Measurements from ENCODE around the gene ECHDC1.
"Not testable (repeated sequence)": the region's sequence is repeated elsewhere in the genome, so short reads cannot be mapped to it uniquely, and the experiment has no call there.

The ECHDC1 gene, protein sequence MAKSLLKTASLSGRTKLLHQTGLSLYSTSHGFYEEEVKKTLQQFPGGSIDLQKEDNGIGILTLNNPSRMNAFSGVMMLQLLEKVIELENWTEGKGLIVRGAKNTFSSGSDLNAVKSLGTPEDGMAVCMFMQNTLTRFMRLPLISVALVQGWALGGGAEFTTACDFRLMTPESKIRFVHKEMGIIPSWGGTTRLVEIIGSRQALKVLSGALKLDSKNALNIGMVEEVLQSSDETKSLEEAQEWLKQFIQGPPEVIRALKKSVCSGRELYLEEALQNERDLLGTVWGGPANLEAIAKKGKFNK

DNA sequence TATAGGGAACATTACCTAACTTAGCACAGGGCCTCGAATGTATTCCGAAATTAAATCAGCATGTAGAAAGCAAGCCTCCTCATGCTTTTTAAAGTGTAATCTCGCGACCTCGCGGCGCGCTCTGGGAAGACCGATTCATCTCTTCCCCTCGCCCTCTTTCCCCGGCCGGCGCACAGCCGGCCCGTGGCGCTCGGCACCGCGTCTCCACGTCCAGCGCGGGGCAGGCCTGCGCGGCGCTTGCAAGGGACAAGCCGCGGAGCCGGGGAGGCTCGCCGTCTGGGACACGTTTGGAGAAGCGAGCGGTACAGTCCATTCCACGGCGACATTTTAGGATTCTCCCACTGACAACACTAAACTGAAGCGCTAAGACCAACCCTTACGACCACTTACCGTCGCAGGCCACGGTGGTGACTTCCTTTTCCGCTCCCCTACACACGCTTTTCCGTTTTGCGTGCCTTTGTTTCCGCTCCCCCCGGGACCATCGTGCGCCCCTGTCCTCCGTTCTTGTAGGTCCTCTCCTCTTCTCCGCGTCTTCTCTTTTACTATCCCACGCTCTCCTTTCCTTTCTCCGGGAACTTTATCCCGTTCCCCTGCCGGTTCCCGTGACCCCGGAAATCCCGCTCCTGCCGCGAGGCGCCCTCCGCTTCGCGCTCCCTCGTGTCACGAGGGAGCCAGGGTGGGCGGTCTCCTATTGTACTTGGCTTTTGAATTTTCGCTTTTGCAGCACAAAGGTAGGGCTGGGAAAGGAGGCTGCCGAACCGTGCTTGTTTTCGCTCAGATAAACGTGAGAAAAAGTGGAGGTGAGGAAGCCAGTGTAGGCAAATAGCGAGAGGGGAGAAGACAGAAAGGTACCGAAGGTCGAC lies at the start of gene ECHDC1:
Gene ECHDC1, minus strand, starts transcription at position 664 of the 863 bp plus-strand sequence. CDS start 12,581 bp downstream, outside the sequence.
- DNase-seq, result peak; percentile 72

DNA sequence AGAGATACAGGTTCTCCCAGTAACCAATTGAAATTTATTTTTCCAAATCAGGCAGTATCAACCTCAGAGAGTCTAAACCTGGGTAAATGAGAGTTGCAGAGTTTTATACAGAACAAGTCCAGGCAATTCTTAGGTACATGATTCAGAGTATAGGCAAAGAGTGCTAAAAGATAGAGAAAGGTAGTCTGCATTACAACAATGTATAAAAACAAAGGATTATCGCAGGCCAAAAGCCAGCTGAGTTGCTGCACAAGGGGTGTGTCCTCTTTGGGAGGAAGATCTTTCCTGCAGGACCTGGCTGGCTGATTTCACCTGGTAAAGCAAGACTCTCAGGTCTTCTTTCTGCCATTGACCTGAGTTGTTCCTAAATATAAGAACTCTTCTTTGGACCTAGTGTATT lies 48.9 kb upstream of the ECHDC1 start:
- no peak for DNase-seq

DNA sequence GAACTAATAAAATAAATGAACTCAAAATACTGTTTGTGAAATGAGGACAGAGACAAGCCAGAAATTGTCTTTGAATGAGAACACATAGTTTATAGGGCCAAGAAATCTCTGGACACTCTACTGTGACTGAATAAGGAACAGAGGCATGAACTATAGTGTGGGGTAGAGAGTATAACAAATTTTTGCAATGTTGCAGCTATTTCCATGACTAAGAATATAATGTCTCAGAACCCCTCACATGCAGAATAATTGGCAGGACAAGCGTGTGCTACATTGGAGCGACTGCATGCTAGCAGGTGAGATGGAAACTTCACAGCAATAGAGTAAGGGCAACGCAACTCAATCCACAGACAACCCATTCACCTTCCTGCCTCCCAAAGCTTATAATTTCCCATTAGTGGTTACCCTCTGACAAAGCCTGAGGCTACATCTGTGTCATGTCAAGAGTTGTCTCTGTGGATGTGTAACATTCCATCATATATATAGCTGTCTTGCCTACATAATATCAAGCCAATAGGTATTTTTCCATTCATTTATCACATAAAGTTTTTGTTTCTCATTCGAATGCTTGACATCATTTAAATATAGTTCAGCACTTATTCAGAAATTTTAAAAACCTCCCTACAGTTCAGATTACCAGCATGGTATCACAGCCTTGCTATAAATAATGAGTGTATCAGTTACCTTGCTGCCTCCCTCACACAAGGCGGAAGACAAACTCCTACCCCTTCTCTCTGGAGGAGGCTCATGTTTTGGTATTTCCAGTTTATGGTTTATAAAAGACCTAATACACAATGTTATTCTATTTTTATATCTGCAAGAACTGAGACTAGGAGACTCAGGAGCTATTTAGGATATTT lies 47.9 kb upstream of the ECHDC1 start:
- no peak for DNase-seq

DNA sequence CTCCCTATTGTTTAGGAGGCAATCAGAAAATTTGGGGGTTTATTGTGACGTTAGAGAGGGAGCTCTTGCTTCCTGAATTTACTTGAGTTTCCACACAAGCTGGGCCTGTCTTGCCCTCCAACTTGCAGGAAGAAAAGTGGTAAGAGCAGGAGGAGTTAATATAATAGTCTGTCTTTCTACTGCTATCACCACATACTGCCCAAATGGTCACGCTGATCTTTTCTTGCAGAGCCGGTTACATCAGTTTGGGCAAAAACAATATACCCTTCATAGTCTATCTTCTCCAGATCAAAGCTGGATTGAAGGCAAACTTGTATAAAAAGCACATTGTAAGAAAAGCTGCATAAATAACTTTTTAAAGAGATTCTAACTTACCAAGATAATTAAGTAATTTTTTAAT lies 46.3 kb upstream of the ECHDC1 start:
- no peak for DNase-seq

DNA sequence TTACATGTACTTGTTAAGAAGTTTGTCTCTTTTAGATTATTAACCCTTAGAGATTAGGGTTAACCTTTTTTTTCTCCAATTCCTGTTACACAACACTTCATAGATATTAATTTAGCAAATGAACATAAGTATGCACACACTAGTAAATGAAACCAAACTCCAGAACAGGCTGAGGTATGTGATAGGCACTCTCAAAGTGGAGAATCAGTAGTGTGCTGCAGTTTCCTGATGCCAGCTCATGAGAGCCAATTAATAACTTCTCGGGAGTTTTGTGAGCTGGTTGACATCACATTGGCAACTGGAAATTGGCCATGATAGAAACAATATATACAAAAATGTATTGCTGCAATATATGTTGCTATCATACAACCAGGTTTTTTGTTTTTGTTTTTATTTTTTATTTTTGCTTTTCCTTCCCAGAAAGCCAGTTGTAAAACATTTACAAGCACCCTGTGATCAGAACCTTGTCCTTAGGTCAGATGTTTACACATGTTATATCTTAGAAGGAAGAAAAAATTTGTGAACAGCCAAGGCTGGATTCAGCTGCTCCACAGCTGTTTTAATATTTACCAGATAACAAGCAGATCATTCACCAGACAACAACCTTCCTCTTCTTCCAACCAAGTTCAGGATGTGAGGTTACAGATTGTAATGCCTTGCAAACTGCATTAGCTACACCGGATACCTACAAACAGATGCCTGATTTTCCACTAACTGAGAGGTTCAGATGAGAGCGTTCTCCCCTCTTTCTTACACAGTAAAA lies 42.4 kb upstream of the ECHDC1 start:
- DNase-seq, result no peak

DNA sequence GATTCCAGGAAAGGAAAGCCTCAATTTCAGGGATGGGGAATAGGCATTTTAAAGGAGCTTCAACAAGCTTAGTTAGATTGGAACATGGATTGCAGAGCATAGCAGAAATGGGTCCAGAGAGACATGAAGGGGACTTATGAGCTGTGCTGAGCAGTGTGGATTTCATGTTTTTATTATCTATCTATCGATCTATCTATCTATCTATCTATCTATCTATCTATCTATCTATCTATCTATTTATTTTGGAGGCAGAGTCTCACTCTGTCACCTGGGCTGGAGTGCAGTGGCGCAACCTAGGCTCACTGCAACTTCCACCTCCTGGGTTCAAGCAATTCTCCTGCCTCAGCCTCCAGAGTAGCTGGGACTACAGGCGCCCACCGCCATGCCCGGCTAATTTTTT lies 41.4 kb upstream of the ECHDC1 start:
- not testable (repeated sequence) for DNase-seq

DNA sequence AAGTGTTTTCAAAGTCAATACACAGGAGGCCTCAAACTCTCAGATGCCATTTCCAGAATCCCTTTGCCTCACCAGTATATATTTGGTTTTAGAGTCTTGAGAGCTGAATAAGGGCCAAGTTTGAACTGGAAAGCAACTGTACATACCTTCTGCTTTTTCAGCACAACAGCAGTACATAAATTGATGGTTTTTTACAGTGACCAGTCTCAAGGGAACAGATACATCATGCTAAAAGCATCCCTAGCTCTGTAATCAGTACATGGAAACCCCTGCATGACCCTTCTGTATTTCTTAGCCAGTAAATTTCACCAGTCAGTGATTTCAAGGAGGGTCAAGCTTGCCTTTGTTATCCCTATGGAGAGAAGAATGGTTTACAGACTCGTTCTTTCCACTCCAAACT lies 40.6 kb upstream of the ECHDC1 start:
- DNase-seq, result no peak

DNA sequence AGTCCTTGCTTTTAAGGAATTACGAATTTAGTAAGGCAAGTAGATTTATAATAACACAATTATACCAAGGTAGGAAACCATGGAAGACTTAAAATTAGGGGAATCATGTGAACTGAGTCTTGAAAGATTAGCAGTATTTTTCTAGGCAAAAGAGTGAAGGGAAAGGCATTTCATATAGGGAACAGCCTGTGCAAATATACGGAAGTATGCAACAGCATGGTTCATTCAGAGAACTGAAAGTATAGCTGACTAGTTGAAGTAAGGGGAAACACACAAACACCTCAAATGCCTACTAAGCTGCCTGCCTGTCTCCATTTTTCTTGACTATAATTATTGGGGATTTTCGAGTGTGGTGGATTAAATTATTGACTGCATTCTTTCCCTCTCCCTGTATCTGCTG lies 39.0 kb upstream of the ECHDC1 start:
- no peak for DNase-seq

DNA sequence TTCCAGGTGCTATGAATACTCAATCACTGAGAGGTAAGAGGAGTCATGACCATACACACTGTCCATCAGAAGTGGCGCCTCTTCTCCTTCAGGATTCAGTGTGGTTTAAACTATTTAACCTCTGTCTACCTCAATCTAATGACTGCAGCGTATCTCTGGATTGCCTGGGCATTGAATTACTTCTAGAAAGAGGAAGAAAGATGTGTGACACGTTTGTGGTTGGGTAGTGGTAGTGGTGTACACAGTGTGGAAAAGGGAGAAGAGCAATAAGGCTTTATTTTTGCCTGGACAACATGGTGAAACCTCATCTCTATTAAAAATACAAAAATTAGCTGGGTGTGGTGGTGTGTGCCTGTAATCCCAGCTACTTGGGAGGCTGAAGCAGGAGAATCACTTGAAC lies 38.0 kb upstream of the ECHDC1 start:
- DNase-seq, result no peak

DNA sequence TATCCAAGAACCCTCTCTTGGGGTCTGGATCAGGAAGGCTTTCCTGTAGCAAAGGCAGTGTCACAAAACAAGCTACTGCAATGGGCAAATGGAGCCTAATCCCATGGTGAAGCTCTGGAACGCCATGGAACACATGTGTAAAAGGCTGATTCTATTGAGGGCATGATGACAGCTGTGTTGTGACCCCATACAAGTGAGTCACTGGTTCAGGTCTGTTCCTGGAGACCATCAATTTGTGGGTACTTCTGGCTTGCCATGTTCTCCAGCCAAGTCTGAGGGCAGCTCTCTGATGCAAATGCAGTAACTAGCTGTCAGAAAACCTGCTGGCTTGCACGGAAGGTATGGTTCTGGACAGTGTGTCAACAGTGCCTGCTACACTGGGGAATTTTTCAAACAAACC lies 33.3 kb upstream of the ECHDC1 start:
- no peak for DNase-seq

DNA sequence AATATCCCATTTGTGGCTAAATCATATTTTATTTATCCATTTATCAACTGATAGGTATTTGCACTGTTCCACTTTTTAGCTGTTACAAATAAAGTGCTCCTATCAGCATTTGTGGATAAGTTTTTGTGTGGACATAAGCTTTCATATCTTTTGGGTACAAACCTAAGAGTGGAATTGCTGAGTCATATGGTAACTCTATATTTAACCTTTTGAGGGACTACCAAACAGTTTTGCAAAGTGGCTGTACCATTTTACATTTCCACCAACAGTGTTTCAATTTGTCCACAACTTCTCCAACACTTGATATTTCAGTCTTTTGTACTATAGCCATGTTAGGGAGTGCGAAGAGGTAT lies 23.6 kb upstream of the ECHDC1 start:
- DNase-seq, result no peak

DNA sequence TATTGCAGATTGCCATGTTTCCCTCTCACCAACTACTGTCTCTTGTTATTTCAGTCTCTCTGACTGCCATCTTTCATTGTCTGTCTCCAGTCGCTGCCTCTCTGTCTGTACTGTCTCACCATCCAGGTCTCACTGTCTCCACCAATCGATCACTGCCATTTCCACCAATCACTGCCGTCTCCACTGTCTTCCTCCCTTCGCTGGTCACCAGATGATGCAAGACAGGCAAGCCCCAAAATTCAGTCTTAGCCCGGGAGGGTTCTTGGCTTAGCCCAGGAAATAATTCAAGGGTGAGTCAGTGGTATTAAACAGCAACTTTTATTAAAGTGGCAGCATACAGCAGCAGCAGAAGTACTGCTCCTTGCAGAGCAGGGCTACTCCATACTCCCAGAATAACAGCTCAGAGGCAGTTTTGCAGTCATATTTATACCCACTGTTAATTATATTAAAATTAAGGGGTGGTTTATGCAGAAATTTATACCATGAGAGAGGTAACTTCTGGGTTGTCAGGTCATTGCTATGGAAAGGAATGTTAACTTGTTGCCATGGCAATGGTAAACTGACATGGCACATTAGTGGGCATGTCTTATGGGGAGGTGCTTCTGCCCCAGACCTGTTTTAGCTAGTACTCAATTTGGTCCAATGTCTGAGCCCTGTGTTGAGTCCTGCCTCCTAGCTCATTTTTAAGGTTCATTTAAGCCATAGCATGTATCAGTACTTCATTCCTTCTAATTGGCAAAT lies 23.0 kb upstream of the ECHDC1 start:
- no peak for DNase-seq

DNA sequence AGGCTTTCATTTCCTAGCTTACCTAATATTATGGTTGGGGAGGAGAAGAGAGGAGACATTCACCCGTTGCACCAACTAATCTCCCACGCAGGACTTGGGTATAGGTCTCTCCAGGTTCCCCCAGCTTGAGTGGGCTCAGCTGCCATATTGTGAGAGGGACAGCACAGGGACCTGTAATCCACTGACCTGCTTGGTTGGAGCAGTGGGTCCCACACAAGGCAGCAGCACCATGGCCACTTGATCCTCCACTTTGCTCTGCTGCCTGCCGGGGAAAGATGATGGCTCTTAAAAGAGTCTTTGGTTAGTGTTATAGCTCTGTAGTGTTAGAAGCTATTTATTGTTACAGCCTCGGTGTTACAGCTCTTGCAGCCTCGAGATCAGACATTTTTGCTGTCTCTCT lies 22.5 kb upstream of the ECHDC1 start:
- DNase-seq, result no peak

DNA sequence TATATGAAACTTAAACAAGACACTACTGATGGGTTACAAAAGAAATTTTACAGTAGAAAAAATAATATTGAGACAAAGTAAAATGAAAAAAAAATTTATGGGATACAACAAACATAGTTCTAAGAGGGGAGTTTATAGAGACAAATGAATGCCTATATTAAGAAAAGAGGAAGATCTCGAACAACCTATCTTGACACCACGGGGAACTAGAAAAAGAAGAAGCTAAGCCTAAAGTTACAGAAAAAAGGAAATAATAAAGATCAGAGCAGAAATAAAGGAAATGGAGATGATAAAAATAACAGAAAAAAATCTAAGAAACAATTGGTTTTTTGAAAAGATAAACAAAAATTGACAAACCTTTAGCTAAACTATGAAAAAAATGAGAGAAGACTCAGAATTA lies 9.1 kb upstream of the ECHDC1 start:
- DNase-seq, result no peak

DNA sequence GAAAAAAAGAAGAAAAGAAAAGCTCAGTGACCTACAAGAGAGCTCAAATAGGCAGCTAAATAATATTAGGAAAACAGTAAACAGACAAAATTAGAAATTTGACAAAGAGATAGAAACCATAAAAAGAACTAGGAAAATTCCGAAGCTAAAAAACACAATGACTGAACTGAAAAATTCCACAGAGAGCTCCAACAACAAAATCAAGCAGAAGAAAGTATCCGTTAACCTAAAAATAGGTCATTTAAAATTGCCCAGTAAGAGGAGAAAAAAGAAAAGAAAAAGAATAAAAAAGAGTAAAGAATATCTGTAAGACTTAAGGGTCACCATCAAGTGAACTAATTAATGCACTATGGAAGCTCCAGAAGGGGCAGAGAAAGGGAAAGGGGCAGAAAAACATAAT lies 6.6 kb upstream of the ECHDC1 start:
- DNase-seq, result no peak

DNA sequence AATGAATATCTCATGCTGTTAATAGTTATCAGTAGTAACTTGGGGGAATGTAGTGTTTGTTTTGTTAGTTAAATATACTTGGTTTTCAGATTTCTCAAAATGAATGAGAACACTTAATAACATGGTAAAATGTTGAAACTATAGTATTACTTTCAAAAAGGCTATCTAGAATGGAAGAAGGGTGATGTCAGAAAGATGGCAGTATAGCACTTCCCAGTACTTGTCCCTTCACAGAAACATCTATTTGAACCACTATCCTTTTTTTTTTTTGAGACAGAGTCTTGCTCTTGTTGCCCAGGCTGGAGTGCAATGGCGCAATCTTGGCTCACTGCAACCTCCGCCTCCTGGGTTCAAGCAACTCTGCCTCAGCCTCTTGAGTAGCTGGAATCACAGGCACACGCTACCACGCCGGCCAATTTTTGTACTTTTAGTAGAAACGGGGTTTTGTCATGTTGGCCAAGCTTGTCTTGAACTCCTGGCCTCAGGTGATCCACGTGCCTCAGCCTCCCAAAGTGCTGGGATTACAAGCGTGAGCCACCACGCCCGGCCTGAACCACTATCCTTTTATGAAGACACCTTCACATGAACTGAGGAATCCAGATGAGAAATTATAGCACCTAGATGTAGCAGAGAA lies 4.7 kb upstream of the ECHDC1 start:
- DNase-seq, result no peak

DNA sequence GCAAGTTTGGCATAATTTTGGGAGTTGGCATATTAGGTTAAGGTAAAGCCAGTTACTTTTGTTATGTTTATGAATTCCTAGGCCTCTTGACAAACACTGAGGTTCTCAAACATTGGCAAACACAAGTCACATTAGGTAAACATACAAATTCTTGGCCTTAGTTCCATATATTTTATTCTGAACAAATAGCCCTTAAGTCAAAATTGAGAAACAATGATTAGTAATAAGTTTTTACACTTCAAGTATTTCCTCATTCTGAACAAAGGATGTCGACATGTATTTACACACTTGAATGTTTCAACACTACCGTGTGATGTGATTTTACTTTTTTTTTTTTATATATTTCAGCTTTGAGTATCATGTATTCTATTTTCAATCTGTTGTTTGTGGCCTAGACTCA lies 3.8 kb upstream of the ECHDC1 start:
- no peak for DNase-seq

DNA sequence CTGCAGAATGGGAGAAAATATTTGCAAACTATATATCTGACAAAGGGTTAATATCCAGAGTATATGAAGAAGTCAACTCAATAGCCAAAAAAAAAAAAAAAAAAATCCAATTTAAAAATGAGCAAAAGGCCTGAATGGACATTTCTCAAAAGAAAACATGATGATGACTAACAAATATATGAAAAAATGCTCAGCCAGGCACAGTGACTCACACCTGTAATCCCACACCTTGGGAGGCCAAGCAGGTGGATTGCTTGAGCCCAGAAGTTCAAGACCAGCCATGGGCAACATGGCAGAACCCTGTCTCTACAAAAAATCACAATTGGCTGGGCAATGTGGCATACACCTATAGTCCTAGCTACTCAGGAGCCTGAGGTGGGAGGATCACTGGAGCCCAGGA lies 2.1 kb upstream of the ECHDC1 start:
- DNase-seq, result no peak

DNA sequence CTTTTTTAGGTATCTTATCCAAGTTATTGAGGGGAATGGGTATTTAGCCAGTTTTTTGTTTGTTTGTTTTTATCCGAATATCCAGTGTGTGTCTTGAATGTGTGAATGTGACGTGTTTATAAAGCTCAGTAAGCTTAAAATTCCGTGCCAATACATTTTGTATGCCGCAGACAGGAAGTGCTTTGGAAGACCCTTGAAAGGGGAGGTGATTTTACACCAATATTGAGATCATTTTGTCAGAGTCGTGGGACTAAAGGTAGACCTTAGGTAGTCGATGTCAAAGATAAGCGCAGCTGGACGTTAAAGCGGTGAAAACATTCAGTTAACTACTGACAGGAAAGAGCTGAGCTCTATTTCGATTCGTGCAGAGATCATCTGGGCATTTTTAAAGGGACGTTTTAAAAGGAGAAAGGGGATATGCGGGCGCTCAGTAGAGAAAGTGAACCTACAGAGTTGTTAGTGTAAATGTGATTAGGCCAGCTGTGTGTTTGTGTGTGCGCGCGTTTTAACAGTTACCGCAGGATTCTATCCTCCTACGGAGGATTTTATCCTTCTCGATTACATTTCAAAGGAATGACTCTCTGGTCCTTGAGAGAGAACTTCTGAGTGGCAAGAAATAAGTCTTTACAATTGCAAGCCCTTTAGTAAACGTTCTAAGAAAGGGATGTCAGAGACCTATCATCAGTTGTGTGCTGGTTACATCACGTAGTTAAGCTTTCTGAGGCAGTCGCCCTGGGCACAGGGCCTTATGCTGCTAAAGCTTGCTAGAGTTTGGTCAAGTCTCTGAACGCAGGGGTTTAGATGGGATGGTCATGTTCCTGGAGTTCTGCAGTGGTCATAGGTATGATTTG lies 625 bp upstream of the ECHDC1 start:
- DNase-seq, result no peak

DNA sequence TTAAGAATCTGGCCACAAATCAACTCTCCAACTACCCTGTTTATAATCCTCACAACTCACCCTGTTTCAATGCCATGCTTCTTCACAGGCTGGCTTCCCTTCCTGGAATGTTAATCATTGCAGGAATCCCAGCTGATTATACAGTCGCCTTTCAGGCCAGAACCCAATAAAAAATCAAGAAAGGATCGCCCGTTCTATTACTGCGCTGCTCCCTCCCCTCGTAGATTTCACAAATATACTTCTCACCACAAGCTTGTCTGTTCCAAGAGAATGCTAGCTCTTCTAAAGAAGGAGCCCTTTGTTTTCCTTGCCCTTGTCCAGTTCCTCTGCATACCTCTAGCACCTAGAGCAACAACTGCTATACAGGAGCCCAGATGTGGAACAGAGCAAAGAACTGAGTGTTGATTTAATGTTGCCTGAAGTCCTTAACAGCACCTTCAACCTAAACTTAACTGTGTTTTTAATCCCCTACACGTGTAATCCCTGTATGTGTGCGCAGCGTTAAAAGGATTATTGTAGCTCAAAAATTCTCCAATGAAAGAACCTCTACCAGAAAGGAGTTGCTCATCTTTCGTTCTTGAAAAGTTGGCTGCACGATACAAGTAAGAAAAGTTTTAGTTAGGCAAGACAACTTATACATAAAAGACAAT lies 988 bp downstream of the ECHDC1 start:
- DNase-seq, result no peak
